Stimulated activated CD8-positive, alpha-beta memory T cell treated with anti-CD3 and anti-CD28 coated beads, Interleukin-7, amount 100 ng/mL, for 48 hours (primary cell): ENCODE measurements around the gene THRB.

Experiments
- DNase-seq, 2 donors: peaks; one replicate each; pipeline ENCODE4 v3.0.0-alpha.2; 2020; ENCODE audit warnings: low read depth in 1 of 2; ENCODE audit errors: extremely low read depth in 1 of 2

Gene THRB

GRCh38 chr3:24382647-24383046 is 112.0 kb downstream of the THRB start:
- no peak for DNase-seq

DNA sequence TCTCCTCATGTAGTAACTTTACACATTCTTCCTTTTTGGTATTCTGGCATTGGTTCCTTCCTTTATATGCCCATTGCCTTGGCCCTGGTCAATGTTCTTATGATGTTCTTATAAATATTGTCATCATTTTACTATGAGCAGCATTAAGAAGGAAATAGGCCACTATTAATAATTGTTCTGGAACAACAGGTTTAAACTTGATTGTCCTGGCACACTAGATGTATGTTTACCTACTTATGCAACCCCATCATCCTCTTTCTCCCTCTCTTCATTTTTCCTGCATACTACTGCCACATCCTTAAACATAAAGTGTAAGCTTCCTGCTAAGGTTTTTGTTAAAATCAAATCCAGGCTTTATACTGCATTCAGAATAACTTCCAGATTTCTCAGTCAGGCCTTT is 114.7 kb downstream of the THRB start:
- no peak for DNase-seq

GRCh38 chr3:24378313-24378712 is 116.3 kb downstream of the THRB start:
- DNase-seq, result no peak

DNA sequence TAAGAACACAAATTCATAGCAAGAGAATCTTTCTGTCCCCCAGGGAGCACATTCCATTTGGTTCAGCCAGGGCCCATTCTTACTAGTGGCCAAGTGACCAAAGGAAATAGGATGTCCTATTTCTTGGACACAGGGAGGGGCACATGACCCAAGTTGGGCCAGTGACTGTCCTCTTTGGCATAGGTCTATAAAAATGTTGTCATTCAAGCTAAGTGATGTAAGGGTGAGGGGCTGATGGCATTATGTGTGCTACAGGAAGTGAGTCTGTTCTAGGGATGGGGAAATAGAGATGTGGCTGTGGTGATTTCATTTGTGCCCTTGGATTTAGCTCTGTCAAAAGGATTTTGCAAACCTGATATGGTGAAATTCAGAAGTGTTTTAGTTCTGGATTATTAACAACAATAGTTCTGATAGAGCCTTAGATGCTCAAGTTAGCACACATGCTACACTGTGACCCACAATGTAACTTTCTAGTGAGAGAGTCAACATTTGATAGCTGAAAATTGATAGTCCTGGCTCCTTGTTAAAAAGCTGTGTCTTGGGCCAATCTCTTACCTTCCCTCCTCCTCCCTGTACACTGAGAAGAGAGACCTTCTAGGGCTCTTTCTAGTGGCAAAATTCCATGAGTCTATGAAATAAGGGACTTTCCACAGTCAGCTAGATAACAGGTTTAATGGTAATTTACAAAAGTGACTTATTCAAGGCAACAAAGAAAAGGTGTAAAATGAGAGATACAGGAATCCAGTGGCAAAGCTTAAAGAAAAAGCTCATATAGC is 117.2 kb downstream of the THRB start:
- DNase-seq, result no peak

DNA sequence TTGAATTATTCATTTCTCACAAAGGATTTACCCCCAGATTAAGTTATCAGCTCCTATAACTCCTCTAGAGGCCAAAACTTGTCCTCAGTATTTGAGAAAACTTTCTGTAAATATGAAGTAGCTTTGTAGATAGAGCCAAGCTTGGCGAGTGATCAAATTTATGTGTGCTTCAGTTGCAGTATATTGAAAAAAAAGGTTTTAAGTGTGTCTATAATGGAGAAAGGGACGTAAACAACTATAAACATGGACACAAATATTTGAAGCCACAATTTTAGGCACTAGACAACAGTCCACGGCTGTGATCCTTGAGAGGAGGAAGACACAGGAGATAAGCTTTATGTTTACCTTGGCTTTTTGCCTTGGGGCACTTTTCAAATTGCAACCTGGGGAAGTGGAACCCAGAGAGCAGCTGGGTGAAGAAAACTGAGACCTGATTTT is 118.7 kb downstream of the THRB start:
- DNase-seq, result no peak

GRCh38 chr3:24374801-24375200 is 119.8 kb downstream of the THRB start:
- no peak for DNase-seq

GRCh38 chr3:24373198-24373959 is 121.3 kb downstream of the THRB start:
- no peak for DNase-seq

DNA sequence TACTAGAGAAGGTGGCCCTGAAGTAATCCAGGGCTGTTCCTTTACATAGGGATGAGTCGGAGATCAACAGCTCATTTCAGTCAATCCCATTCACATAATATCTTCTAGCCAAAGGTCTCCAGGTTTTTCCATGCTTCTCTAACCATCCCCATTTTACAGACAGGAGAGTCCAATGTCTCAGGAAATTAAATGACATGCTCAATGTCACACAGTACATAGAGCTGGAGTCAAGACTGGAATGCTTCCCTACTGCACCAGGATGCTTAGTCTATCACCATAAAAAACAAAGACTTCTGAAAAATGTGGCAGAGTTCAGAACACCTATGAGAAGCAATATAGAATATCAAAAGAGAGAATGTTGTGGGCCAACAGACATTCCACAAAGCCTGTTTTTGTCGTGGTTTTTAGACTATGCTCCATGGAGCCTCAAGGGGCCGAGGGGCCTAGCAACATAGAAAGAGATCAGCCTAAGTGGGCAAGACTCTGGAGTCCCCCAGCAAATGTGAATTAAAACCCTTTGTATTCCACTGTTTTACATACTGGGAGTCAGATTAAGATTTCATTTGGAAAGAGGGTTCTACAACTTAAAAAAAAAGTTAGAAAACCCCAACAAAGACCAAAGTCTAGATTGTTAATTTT is 122.0 kb downstream of the THRB start:
- DNase-seq, result no peak

- DNase-seq, result no peak
Observed at GRCh38 chr3:24370352-24371090, 124.1 kb downstream of the THRB start.

- DNase-seq, result no peak
Observed at GRCh38 chr3:24368605-24369004, 126.0 kb downstream of the THRB start.

GRCh38 chr3:24367664-24368264 is 126.9 kb downstream of the THRB start:
- no peak for DNase-seq

DNA sequence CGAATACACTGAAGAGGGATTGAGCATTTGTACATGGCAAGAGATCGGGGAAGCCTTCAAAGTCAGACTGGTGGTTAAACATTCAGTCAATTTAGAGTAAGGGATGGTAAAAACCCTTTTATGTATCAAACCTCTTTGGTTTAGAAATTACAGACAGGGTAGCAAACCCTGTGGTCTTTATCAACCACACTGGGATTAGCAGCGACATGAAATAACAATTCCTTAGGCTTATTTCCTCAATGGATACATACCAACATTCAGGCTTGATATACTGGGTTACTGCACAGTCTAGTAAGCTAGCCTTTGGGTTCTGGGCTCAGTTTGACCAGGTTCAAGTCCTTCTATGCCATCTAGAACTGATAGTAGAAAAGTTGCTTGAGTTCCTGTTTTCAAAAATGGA is 127.4 kb downstream of the THRB start:
- no peak for DNase-seq

GRCh38 chr3:24365168-24365567 is 129.5 kb downstream of the THRB start:
- no peak for DNase-seq

GRCh38 chr3:24364359-24364758 is 130.3 kb downstream of the THRB start:
- DNase-seq, result no peak

DNA sequence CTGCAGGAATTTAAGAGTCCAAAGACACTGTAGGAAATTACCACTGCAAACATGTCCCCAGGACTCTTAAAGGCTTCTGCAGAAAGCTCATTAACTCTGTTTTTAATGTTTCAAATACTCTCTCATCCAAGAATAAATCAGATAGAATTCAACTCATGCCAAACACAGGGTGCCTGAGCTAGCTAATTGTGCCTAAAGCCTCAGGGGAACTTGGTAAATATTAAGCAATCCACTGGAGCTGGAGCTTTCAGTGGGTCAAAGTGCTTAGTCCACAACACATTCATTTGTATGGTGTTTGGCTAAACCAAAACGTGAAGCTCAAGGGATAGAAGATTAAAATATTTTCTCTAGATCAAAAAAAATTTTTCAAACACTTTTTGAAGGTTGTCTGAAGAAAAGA is 131.4 kb downstream of the THRB start:
- no peak for DNase-seq

DNA sequence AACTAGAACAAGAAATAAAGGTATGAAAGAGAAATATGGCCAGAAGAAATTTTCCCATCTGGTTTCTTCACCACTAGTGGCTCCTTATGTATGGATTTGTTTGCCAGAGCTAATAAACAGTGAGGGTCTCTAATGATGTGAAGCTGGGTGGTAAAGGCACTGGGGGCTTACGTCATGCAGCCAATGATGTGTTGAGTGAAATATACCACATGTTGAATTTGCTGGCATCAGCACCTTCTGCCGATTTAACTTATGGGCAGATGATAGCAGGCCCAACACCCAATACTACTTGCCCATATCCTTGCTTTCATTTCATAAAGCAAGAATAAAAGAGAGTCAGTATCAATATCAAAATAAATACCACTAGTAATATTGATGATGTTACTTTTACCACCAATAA is 133.0 kb downstream of the THRB start:
- no peak for DNase-seq

DNA sequence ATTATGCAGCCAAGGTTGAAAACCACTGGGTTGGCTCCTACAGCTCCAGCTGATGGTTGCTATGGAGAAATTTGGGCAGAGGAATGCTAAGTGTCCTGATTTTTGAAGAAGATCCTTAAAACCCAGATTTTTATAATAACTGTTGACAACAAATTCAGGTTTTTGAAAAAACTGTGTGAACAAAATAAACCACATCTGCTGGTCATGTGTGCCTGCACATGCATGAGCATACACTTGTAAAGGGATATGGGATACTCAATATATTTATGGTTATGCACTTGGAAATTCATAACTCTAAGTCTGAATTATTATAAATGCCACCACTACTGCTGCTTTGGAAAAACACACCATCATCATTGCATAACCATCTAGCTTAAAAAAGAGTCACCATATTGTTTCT is 133.7 kb downstream of the THRB start:
- DNase-seq, result no peak

GRCh38 chr3:24359645-24360462 is 134.8 kb downstream of the THRB start:
- no peak for DNase-seq

DNA sequence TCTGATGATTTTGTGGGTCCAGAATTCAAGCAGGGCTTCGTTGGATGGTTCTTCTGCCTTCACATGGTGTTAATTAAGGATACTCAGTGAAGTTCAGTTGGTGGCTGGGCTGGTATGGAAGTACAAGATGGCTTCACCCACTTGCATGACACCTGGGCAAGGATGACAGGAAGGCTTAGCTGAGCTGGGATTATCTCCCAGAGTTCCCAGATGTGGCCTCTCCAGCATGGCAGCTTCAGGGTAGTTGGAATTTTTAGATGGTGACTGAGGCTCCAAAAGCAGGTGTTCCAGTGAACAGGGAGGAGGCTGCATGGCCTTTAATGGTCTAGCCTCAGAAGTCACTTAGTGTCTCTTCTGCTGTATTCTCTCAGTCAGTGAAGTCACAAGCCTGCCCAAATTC is 135.5 kb downstream of the THRB start:
- DNase-seq, result no peak

GRCh38 chr3:24357635-24358034 is 137.0 kb downstream of the THRB start:
- DNase-seq, result no peak
